Right ventricle myocardium inferior (tissue), 1 donor: Measurements from ENCODE around the gene SUGCT. TPM values are rescaled to one million over a fixed set of nuclear protein-coding genes. Genes with fewer than 3 reads are reported as not detected.
A peak's percentile ranks its signal among the peaks of the same experiment; 100 is the strongest.

Experiments used
- ATAC-seq: fragments of 200-7000 bp; cut with Tn5 transposase; one replicate; pipeline ENCODE4 v1.9.1; 2020; ENCODE audit warnings: mild to moderate bottlenecking, moderate library complexity
- DNase-seq: peaks from one replicate; pipeline ENCODE4 v3.0.0; 2021; ENCODE audit errors: missing footprints
- intact Hi-C: fragments of 100-400 bp; cut with DNase I; formaldehyde crosslinking; loops from one replicate; pipeline ENCODE4 v1.11.0; 2022
- total RNA-seq: library from RNA; stranded (reverse); fragmentation: NEBNext Ultra II Directional; extraction: Animal tissue kit (Norgen Biotek cat#: 25700); gene quantifications from one replicate; pipeline ENCODE4 v1.2.1, GENCODE V29; 2021
- donor health status: DM: no; HTN: yes; CAD: no; lungs with severe emphysema.

SUGCT gene
- total RNA-seq, 1 donor from 2014 or later, result 4.4 TPM

DNA sequence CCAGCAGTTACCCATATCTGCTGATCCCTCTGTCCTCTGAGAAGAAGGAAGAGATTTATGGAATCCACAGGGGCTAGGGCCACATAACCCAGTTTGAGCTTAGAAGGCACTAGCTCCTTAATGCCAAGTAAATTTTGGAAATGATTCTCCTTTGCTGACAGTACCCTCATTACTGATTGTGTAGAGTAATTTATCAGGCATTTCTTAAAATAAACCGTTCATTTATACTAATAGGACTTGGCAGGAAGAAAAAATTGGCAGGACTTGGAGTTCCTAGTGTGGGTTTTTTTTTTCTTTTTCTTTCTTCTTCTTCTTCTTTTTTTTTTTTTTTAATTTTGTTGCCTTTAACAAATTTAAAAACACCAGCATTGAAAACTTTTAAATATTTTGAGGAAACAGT is 645.7 kb downstream of the SUGCT start:
- intact Hi-C loops, result no loop called here
- no peak for ATAC-seq
- no peak for DNase-seq

DNA sequence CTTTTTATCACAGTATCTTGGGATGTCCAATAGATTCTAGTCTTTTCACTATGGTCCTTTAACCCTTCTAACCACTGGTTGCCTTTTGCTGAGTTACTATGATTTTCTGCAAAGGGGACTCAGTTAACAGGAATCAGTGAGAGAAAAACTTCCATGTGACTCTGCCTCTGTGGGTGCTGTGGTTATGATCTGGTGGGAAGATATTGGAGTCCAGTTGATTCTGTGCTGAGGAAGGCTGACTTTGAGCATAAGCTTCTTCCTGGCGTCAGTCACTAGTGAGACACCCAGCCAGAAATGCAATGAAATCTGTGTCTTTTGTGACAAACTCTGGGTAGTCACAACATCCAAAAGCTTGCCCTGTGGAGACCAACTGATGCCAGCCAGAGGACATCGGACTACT is 648.0 kb downstream of the SUGCT start:
- ATAC-seq (no peak), DNase-seq (no peak)
- intact Hi-C loops, result no loop called here

DNA sequence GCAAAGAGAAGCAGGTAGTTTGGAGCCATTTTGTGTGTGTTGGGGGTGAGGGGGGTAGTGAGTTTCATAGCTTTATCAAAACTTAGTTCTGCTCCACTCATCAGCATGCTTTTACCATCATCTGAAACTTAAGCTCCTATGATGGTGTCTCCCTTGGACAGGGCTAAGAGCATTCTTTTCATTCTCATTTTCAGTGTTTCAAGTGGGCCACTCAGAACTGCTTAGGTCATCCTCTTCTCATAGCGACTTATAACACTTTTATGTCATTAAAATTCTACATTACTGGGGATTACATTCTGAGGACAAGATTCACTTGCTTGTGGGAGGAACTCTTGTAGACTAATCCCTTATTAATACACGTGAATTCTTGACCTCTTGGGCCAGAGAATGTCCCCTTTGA is 649.4 kb downstream of the SUGCT start:
- no peak for ATAC-seq
- intact Hi-C loops, result no loop called here
- no peak for DNase-seq

DNA sequence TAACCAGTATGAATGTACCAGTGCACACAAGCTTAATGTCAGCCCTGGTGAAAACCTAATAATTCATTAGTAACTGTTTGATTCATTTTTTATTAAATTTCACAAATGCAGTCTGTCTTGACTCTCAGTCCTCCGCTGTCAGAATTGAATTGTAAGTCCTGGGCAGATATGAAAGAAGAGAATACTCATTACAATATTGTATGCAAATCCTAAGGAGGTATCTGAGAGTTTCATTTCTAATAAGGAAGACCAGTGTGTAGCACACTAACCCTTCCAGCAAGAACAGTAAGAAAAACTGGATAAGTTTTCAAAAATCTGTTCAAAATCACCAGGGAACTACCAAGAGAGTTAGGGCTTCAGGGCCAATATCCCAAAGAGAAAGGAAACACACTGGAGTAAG is 652.1 kb downstream of the SUGCT start:
- DNase-seq (no peak), ATAC-seq (no peak)
- intact Hi-C loops, result no loop called here

DNA sequence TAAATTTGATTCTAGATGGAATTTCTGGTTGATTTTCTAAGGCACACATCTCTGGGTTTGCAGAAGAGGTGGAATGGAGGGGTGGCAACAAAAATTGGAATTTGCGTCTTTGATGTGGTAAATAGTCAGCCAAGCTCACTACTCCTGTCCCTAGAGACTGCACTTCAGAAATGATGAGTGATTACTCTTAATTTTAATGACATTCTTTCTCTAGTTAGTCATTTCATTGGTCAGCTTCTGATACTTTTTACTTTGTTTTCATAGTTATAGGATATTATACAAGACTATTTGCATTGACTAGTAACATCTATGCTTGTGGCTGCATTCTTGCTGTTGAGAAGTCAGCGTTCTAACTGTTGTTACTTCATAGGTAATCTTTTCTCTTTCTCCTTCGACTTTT is 658.3 kb downstream of the SUGCT start:
- ATAC-seq (no peak), DNase-seq (no peak)
- intact Hi-C loops, result no loop called here

DNA sequence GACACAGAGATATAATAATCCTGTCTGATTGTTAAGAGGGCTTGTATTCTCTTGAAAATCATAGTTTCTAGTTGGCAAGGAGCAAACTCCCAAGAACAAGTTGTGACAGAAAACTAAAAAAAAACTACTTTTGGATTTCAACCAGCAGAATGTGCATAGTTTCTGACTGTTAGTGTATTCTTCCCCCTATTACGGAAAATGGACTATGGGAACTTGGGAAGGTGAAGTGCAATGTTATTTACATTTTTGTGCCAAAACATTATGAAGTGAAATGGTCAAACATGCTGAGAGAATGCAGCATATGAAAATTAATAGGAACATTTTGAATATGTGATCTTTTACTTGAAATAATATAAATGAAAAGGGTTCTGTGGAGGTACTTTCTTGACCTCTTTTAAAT is 660.8 kb downstream of the SUGCT start:
- intact Hi-C loops, result no loop called here
- no peak for ATAC-seq
- no peak for DNase-seq

DNA sequence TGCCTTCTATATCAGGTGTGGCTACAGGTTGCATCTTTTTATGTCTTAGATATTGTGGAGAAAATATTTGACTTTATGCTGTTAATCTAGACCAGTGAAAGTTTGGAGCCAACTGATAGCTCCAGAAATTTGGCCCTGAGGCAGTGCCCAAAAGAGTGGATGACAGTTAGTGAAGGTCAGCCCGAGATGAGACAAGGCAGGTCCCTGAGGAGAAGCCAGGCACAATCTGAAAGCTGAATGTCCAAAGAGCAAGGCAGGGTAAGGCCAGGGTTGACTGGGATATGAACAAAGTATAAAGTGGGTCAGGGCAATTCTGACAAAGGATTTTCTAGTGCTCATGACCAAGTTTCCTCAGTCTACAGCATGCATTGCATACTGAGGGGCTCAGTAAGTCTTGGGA is 661.9 kb downstream of the SUGCT start:
- DNase-seq (no peak), ATAC-seq (no peak)
- intact Hi-C loops, result no loop called here

DNA sequence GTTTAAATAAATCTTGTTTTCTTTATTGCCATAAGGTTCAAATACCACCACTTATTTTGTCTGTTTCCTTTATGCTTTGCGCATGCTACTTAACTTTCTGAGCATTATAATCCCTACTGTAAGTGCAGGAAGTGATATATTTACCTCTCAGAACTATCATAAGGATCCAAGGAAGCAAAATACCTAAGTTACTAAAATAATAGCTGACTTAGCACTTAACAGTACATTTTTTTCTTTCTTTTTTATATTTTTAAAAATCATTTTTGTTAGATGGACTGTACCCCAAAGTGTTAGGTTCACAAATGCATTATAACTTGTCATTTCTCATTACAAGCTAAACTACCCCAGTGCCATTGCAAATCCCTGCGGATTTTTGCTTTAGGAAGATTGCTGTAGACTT is 663.8 kb downstream of the SUGCT start:
- ATAC-seq (no peak), DNase-seq (no peak)
- intact Hi-C loops, result no loop called here

DNA sequence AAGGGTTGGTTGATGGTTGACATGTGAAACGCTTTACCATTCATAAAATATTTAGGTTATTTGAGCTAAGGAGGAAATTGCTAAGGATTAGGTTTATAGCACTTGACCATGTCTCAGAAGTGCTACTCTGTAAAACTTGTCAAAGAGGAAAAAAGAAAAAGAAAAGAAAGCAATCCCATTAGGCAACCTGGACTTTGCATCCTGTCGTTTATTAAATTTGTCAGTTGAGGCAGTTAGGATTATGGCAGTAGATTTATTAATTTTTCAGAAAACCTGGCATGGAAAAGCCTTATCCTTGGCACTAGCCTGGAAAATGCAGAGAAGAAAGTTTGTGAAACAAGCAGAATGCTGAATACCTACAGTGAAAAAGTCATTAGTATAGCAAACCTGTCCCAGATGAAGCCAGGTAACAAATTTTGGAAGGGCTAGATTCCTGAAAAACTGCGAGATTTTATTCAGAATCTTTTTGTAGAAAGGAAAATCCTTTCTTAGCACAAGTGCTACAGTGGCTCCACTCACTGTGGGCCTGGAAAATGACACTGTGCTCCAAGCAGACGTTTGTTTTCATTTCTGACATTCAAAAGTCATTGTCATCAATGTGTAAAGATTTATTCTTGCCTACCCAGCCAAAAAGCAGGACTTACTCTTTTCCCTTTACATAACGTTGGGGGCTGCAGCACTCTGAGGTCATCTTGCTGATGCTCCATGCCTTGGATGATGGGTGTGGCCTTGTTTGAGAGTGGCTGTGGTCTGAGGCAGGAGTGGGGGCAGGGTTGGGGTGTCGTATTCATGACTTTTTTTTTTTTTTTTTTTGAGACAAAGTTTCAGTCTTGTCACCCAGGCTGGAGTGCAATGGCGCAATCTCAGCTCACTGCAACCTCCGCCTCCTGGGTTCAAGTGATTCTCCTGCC is 664.9 kb downstream of the SUGCT start:
- no peak for DNase-seq
- ATAC-seq, result no peak
- intact Hi-C loops, result no loop called here

DNA sequence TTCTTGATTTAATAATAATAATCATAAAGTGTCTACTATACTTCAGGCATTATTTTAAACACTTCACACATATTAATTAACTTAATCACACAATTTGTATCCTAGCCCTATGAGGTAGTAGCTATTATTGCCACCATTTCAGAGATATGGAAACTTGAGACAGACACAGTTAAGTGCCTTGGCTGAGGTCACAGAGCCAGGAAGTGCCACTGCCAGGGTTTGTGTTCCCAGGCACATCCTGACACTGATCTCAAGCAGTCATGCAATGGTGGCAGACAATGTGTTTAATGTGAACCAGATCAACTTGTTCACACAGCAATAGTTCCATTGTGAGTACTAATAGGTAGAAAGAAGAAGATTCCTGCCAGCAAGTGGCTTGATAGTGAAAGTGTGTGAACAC is 666.0 kb downstream of the SUGCT start:
- intact Hi-C loops, result no loop called here
- DNase-seq (no peak), ATAC-seq (peak; percentile 90)

DNA sequence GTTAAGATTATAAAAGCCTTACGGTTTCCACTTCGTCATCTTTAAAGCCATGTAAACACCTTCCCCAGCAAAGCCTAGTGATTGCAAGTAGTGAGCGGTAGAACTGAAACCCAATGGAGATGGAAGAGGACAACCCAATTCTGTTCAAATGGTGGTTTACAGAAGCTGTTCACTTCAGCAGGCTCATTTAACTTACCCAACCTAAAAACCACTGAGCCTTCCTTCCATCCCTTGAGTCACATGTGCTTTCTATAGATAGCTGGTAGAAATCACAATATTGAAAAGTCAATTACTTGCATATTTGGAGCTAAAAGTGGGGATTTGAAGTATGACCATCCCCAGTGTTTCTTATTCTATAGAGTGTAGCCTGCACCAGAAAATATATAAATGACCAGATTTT is 667.7 kb downstream of the SUGCT start:
- intact Hi-C loops, result no loop called here
- DNase-seq (no peak), ATAC-seq (no peak)

DNA sequence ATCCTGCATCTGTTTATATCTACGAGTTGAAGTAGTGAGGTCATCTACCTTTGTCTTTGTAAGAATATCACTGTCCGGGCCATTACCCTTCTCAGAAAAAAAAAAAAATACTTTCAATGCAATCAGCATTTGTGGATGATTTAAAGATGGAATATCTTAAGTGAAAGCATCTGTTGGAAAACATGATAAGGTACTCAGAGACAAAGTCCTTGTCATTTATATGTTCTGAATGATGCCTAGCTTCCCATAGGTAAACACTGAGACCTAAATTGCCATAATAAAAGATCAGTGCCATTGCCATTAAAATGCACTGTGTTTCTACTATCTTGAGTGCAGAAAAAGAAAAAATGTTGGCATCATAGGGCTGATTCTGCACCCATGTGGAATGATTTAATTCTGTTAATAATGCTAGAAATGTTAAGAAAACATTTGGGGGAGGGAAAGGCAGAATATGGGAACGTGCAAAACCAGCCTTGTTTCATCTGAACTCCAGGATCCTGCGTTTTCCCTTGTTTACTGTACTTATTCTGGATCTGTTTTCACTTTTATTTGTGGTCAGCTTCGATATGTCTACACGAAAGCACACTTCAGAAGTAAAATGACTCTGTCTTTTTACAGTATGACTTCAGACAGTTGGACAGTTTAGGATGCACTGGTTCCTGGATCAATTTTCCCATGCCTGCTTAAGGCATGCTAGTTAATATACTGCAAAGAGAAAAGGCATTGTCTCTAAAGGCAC is 669.8 kb downstream of the SUGCT start:
- ATAC-seq, result no peak
- DNase-seq, result no peak
- intact Hi-C loops, result no loop called here

DNA sequence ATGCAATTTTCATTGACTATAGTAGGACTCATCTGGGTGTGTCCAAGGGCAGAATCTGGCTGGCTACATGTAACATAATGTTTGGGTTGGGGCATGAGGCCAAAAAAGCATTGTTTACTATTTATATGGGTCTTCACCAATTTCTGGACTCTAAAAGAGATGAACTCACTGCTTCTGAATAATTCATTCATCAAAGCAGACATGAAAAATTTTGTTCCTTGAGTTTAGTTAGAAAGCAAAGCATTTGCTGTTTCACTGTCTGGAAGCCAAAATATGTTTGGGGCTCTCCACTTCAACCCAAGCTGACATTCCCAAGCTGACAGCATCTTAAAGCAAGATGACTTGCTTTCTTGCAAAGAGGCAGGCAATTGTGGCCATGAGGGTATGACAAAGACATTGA is 670.6 kb downstream of the SUGCT start:
- ATAC-seq, result no peak
- DNase-seq, result no peak
- intact Hi-C loops, result no loop called here

DNA sequence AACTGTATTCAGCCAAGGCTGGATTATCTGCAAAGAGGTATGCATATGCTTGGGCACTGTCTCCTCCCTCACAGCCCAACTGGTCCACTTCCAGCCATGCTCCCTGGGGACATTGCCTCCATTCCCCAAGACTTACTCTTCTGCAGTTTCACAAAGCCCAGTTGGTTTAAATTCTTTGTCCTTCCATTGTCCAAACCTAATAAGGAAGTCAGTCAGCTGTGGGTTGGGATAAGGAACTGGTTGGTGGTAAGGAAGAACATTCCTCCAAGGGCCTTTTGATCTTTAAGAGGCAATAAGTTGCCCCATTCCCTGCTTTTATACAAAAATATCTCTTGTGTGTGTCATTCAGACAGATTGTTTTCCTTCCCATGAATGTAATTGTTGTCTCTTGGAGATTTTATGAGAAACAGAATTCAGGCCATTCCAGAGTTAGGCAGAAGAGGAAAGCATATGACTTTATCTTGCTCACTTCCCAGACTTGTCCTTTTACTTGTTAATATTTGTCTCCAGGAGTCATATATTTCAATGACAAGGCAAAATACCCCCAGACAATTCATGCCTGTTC is 673.7 kb downstream of the SUGCT start:
- DNase-seq, result no peak
- intact Hi-C loops, result no loop called here
- no peak for ATAC-seq

DNA sequence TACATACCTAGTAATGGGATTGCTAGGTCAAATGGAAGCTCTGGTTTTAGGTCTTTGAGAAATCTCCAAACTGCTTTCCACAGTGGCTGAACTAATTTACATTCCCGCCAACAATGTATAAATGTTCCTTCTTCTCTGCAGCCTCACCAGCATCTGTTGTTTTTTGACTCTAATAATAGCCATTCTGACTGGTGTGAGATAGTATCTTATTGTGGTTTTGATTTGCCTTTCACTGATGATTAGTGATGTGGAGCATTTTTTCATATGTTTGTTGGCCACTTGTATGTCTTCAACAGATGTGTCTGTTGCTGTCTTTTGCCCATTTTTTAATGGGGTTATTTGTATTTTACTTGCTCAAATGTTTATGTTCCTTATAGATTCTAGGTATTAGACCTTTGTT is 675.5 kb downstream of the SUGCT start:
- DNase-seq, result no peak
- intact Hi-C loops, result no loop called here
- ATAC-seq, result no peak

DNA sequence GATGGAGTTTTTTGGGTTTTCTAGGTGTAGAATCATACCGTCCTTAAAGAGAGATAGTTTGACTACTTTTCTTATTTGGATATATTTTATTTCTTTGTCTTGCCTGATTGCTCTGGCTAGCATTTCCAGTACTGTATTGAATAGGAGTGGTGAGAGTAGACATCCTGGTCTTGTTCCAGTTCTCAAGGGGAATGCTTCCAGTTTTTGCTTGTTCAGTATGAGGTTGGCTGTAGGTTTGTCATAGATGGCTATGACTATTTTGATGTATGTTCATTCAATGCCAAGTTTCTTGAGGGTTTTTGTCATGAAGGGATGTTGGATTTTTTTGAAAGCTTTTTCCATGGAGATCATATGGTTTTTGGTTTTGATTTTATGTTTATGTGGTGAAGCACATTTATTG is 676.9 kb downstream of the SUGCT start:
- DNase-seq (no peak), ATAC-seq (no peak)
- intact Hi-C loops, result no loop called here

DNA sequence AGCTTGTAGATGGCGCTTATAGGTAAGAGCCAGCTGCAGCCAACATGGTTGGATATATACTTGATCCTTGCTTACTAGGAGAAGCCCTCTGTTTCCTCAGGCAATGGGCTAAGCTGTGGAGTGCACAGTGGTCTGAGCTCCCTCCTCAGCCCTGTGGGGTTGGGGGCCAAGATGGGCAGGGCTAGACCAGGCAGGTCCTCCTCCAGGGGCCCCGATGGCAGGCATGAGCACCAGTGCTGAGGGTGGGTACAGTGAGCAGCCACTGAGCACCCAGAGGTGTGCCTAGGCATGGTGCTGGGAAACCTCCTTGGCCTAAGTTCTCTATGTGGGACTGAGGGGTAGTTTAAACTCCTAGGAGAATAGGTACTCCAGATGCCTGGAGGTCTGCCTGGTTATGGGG is 680.2 kb downstream of the SUGCT start:
- ATAC-seq (no peak), DNase-seq (no peak)
- intact Hi-C loops, result no loop called here

DNA sequence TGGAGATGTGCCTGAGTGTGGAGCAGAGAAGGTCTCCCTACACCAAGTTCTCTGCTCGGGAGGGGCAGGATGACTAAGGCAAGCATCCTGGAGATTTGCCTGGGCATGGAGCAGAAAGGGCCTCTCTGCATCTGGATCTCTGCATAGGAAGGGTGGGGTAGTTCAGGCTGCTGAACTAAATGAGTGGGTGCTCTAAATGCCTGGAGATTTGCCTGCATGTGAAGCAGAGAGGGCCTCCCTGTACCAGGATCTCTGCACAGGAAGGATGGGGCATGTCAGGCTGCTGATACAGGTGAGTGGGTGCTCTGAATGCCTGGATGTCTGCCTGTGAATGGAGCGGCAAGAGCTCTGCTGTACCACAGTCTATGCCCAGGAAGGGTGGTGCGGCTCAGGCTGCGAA is 680.7 kb downstream of the SUGCT start:
- ATAC-seq (no peak), DNase-seq (no peak)
- intact Hi-C loops, result no loop called here

DNA sequence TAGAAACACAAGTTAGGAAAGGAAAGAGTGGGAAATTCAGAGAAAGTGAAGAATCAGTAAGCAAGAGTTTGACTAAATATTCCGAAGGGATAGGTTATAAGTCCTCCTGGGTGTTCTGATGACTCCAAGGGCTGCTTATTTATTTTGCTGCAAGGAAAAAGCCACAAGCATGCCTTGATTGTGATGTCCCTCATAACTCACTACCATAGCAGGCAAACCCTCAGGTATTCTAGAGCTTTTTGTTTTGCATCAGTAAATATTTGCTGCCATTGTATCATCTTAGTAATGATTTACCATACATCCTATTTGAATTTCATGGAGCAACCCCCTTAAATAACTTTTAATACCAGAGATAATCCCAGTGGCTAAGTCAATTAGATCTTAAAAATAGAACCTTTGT is 688.1 kb downstream of the SUGCT start:
- intact Hi-C loops, result no loop called here
- no peak for DNase-seq
- no peak for ATAC-seq

DNA sequence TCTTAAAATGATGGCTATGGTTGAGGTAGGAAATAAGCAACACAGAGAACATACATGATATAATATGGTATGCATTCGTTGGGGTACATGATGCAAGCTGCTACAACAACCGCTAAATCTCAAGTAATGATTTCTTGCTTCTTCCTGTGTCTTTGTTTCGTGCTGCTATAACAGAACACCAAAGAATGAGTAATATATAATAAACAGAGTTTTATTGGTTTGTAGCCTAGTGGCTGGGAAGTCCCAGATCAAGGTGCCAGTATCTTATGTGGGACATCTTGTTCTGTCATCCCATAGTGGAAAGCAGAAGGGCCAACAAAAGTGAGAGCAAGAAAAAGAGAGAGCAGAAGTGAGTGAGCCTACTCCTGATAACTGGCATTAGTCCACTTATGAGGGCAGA is 689.7 kb downstream of the SUGCT start:
- intact Hi-C loops, result no loop called here
- ATAC-seq (no peak), DNase-seq (no peak)
